GM18499 (cell line): ENCODE results near the gene PKD2.

Experiments
- ATAC-seq: cut with Tn5 transposase; IDR thresholded peaks from one replicate; pipeline ENCODE4 v1.9.1; 2021; ENCODE audit warnings: moderate number of reproducible peaks; ENCODE audit not compliant: insufficient read depth, unreplicated experiment

Gene PKD2

GRCh38 chr4:88007304-88008121 lies at the start of gene PKD2:
Gene PKD2, plus strand, starts transcription at chr4:88007635. Its CDS starts 99 bp downstream, at chr4:88007734.
- peak; percentile 44 for ATAC-seq

DNA sequence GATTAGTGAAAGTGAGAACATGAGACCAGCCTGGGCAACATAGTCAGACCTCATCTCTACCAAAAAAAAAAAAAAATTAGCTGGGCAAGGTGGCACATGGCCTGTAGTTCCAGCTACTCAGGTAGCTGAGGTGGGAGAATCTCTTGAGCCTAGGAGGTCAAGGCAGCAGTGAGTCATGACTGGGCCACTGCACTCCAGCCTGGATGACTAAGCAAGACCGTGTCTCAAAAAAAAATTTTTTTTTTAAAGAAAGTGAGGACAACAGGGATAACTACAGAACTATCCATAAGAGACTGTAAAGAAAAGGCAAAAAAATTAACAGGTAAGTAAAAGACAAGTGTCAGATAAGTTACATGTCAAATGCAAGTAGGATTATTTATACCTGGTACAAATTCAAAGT lies 45.4 kb upstream of the PKD2 start:
- no peak for ATAC-seq

- ATAC-seq, result no peak
Observed at GRCh38 chr4:87962398-87963146, 44.9 kb upstream of the PKD2 start.

DNA sequence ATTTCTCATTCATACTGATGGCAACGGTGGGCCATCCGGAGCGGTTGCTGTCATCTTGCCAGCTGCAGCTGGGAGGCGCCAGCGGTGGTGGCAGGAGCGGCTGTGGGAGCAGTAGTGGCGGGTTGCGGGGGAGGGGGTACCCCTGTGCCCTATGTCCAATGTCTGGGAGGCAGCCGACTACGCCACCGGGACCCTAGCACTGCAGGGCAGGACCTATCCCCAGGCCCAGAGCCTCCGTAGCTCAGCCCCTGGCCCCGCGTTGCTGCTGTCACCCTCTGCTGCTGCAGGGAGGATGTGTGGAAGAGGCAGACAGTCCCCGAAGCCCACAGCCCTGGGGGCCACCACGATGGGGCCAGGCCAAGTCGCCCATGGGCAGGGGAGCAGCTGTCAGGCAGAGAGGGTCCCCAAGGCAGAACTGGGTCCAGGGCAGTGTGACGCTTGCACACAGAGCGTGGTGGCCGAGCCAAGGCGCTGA lies 41.9 kb upstream of the PKD2 start:
- ATAC-seq, result no peak

DNA sequence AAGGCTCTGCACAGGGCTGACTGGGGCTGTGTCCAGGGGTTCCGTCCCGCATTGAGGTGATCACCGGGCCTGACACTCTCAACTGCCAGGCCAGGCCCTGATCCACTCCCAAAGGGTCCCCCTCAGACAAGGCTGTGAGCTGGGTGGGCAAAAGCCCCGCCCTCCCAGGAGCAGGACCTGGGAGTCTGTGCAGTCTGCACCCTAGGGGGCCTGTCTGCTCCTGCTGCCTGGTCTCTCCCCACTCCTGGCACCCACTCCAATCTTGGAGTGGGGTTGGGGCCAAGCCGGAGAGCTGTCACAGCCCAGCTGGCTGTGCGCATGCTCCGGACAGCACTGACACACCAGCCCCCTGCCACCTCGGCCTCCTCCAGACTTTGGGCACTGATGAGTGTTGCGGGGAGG lies 41.3 kb upstream of the PKD2 start:
- ATAC-seq, result no peak

GRCh38 chr4:87967193-87967592 lies 40.2 kb upstream of the PKD2 start:
- ATAC-seq, result no peak

DNA sequence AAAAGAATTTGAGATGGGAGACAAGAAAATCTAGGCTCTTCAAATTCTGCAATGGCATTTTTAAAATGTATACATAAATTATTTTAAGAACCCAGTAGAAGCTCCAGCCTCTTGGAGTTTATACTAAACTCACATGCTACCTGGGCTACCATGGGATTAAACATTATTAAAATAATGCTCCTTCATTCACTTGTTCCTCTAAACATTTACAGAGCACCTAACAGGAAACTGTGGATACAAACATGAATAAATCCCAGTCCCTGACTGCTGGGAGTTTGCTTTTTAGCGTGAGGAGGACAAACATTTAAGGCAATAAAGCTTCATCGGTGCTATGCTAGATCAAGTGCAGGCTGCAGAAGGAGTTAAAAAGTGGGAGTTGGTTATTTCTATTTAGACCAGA lies 37.3 kb upstream of the PKD2 start:
- ATAC-seq, result no peak

DNA sequence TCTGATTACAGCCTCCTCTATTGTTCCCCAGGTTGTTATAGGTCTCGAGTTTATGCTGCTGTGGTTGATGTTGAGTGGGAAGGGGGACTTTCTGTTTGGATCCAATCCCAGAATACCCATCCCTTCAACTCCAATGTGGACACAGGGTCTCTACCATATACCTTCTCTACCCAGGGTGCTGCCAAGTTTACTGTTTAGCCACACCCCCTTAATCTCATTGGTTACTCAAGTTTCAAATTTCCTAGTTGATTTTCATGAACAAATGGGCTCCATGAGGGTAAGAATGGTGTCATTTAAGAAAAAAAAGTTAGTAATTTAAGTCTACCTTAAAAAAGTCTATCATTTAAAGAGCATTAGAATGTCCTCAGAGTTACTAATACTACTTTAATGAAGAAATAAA lies 35.6 kb upstream of the PKD2 start:
- ATAC-seq, result no peak

GRCh38 chr4:87973283-87974169 lies 33.9 kb upstream of the PKD2 start:
- ATAC-seq, result no peak

DNA sequence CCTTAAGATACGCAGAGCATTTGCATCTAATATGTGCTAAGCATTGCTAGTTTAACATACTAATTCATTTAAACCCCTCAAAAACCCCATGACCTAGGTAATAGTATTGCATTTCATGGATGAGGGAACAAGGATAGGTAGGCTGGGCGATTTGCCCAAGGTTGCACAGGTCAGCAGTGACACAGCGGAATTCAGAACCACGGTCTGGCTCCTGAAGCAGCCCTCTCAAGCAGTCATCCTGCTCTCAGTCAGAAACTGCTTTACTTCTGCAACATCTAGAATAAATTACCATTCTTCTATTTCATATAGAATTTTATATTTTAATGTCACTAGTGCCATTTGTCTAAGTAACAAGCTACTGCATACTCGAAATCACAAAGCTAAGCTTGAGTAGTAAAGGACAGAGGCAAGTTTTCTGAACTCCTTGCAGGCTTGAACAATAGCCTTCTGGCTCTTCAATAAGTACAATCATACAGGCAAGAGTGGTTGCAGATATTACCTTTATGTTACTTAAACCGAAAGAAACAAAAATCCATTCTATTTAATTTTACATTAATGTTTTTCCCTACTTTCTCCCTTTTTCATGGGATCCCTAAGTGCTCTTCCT lies 32.5 kb upstream of the PKD2 start:
- ATAC-seq, result no peak

DNA sequence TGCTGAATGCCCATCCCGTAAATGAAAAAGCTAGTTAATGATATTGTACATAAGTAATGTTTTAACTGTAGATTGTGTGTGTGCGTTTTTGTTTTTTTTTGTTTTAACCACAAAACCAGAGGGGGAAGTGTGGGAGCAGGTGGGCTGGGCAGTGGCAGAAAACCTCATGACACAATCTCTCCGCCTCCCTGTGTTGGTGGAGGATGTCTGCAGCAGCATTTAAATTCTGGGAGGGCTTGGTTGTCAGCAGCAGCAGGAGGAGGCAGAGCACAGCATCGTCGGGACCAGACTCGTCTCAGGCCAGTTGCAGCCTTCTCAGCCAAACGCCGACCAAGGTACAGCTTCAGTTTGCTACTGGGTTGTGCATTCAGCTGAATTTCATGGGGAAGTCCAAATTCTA lies 32.0 kb upstream of the PKD2 start, which contains the start of gene SPP1:
Gene SPP1, plus strand, starts transcription at position 249 of the 400 bp plus-strand sequence. CDS start 1,182 bp downstream, outside the sequence.
- ATAC-seq, result no peak

DNA sequence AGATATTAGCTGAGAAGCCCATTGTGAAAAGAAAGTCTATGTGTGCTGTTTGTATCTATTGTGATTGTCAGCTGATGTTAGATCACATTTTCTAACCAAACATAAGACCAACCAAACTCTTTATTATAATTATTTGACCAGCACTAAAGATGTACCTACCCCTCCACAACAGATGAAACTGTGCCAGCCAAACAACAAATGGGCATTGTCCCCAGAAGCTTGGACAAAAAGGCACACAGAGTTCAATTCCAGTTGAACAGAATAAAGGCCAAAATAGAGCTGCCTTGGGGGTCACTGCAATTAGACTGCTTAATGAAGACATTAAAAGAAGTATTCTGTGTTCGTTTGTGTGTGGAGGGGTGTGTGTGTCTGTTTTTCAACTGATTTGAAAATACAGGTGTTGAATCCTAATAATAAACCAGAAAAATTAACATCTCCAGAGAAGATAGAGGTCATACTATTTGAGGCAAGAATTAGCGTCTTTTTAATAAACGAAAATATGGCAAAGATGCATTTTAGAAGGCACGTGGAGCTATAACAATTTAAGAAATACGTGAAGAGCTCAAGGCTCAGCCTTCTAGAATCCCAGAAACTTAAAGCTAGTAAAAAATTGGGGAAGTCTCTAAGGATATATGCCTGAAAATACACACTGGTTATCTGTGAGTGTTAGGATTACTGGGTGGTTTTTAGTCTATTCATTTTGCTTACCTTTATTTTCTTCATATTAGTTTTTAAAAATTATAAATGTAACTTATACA lies 29.7 kb upstream of the PKD2 start:
- no peak for ATAC-seq

DNA sequence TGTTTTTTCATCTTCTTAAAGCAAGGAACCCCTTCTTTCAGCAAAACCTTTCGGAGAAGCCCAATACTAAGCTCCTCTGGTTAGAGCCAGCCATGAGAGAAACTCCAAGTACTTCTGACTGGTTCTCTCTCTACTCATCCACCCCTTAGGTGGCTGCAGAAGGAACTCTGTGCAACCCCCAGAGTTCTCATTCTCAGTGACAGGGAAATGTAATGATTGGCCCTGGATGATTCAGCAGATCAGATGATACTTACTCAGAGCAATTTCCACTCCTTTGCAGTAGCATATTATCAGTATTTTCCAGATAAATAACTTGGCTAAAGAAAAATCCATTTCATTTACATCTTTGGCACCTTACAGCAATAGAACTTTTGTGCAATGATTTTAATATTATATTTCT lies 28.8 kb upstream of the PKD2 start:
- no peak for ATAC-seq

- ATAC-seq, result no peak
Observed at GRCh38 chr4:87979810-87980209, 27.6 kb upstream of the PKD2 start.

GRCh38 chr4:87981486-87981885 lies 25.9 kb upstream of the PKD2 start:
- ATAC-seq, result no peak

DNA sequence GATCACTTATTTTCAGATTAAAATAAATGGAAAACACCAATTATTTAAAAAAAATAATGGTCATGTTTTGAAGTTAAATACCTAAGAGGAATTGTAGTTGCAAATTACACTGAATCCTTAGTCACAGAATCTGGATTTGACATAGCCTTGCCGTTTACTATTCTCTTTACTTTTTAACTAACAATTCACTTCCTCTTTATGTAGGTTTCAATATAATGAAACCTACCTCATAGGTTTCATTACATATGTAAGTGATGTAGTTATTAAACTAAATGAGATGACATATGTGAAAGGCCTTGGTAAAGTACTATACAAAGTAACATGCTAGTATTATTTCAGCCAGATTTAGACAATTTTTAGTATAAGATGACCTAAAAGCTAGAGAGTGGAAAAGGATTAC lies 25.4 kb upstream of the PKD2 start:
- ATAC-seq, result no peak

- no peak for ATAC-seq
Observed at GRCh38 chr4:87982446-87983010, 24.9 kb upstream of the PKD2 start.

- ATAC-seq, result no peak
Observed at GRCh38 chr4:87983996-87984395, 23.4 kb upstream of the PKD2 start.
